ENCODE measurements around the gene NDUFA8.

Gene NDUFA8

DNA sequence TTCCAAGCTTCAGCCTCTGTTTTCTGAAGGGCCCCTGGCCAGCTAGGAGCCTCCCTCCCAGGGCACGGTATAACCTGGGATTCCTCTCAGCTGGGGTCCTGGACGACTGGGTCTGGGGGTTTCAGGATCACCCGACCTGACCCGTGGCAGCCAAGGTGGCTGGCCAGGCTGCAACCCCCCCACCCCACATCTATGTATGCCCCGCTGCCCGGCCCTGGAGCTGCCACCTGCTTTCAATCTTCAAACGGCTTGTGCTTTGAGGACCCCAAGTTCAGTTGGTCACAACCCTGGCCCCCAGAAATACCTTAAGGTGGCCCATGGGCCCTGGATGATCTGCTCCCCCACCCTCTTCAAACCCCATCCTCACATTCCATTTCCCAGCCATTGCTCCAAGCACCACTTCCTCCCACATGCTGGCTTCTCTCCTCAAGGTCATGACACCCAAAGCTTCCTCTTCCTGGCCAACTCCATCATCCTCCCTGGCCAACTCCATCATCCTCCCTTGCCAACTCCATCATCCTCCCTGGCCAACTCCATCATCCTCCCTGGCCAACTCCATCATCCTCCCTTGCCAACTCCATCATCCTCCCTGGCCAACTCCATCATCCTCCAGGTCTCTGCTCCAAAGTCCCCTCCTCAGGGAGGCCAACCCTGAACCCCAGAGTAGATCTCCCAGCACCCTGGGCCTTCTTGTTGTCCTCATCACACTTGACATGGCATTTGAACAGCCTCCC lies 49.3 kb downstream of the NDUFA8 start:
- H3K4me1 ChIP-seq (ENCODE audit: insufficient read depth, low read length), result peaks cover 15% of the 10 kb centered on the region

DNA sequence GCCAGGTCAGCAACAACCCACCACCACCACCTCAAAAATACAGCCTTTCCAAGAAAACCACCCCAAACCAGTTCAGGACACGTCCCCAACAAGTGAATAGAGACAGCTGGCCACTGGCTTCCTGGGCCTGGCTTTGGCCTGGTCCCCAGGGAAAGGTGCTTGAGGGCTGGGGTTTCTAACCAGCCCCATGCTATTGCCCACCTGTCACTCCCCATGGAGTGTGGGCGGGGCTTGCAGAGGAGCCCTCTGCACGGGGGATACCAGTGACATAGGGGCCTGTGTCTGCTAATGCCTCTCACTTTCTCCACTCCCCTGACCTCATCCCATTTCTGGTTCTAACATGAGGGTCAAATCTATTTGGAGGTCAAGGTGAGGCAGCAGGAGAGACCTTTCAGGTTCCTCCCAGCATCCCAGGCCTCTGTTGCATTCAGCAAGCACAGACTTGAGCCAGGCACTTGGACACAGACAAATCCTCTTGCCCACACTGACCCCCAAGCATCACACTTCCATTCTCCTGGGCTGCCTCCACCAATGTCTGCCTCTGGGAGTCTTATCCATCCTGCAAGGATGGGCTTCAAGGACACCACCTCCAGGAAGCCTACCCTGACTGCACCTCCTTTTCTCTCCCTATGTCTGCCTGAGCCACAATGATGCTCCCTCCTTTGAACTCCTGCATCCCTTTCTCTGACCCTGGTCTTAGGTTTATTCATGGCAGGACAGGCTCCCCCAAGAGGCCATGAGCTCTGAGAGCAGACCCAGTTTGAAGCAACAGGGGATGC lies 50.4 kb downstream of the NDUFA8 start:
- peaks cover 15% of the 10 kb centered on the region for H3K4me1 ChIP-seq (ENCODE audit: insufficient read depth, low read length)
- no peak overlapping the region for H3K4me3 ChIP-seq (ENCODE audit: low read length)
- no peak overlapping the region for H2AFZ ChIP-seq (ENCODE audit: low read depth, low read length)
- H3K9me3 ChIP-seq (ENCODE audit: low read length), result no peaks in the 10 kb centered on the region
- no peaks in the 10 kb centered on the region for H3K36me3 ChIP-seq (ENCODE audit: insufficient read depth, low read length)
- peaks cover 6% of the 10 kb centered on the region for H3K27me3 ChIP-seq (ENCODE audit: insufficient read depth, low read length)

More for the DNA sequence above, 49.3 kb downstream of the NDUFA8 start:
- no peaks in the 10 kb centered on the region for H3K36me3 ChIP-seq (ENCODE audit: insufficient read depth, low read length)
- H3K9me3 ChIP-seq (ENCODE audit: low read length), result no peaks in the 10 kb centered on the region
- no peak overlapping the region for H3K4me3 ChIP-seq (ENCODE audit: low read length)
- peaks cover 8% of the 10 kb centered on the region for H3K27me3 ChIP-seq (ENCODE audit: insufficient read depth, low read length)
- no peak overlapping the region for H2AFZ ChIP-seq (ENCODE audit: low read depth, low read length)

DNA sequence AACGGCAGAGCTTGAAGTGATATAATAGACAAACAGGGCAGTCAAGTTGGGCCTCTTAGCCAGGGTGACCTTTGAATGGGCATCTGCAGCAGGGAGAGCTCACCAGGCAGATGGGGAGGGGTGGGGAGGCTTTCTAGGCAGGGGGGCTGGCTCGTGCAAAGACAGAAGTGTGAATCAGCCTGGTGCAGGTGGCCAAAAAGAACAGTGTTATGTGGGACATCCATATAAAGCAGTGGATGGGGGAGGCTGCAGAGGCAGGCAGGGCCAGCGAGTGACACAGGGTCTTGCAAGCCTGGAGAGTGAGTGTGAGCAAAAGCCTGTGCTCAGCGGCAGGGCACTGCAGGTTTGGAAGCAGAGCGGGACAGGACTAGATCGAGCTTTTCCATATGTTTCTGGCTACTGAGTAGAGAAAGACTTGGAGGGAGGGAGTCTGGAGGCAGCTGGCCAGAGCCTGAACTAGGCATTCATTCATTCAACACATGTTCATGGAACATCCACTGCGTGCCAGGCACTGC lies 52.2 kb downstream of the NDUFA8 start:
- Histone ChIP-seq H3K36me3 (ENCODE audit: insufficient read depth, low read length) (no peaks in the 10 kb centered on the region), H3K9me3 (ENCODE audit: low read length) (no peaks in the 10 kb centered on the region), H3K4me3 (ENCODE audit: low read length) (no peak overlapping the region), H3K27me3 (ENCODE audit: insufficient read depth, low read length) (peaks cover 6% of the 10 kb centered on the region), H3K4me1 (ENCODE audit: insufficient read depth, low read length) (peaks cover 9% of the 10 kb centered on the region), H2AFZ (ENCODE audit: low read depth, low read length) (no peak overlapping the region)

DNA sequence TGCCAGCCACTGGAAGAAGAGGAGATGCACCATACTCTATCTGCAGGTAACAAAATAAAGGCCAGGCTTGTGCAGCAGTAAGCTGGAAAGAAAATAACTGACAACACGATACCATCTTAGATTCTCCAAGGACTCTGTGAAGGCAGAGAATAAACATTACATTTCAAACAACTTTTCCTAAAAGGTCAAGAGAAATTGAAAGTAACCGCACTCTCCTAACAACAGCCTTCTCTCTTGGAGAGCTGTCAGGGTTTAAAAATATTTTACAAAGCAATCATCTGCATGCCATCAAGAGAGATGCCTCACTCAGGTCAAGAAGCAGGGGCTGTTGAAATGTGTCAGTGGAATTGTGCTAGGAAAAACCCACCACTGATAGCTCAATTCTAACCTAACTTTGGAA lies 53.0 kb downstream of the NDUFA8 start:
- Histone ChIP-seq H3K36me3 (ENCODE audit: insufficient read depth, low read length) (no peaks in the 10 kb centered on the region), H3K27me3 (ENCODE audit: insufficient read depth, low read length) (peaks cover 6% of the 10 kb centered on the region), H3K4me1 (ENCODE audit: insufficient read depth, low read length) (peaks cover 9% of the 10 kb centered on the region), H3K9me3 (ENCODE audit: low read length) (no peaks in the 10 kb centered on the region), H3K4me3 (ENCODE audit: low read length) (no peak overlapping the region), H2AFZ (ENCODE audit: low read depth, low read length) (no peak overlapping the region)

DNA sequence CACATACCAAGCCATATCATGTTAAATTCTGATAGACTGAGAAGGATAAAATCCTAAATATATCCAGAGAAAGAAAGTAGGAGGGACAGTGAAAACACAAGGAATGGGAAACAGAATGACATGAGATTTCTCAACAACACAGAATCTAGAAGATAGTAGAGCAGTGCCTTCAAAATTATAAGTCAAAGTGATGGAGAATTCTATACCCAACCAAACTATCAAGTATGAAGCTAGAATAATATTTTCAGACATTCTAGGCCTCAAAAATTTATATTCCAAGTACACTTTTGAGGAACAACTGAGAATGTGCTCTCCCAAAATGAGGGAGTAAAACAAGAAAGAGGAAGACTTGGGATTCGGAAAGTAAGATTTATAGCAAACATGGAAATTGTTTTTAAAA lies 55.6 kb downstream of the NDUFA8 start:
- Histone ChIP-seq H3K4me1 (ENCODE audit: insufficient read depth, low read length) (peaks cover 9% of the 10 kb centered on the region), H3K36me3 (ENCODE audit: insufficient read depth, low read length) (no peaks in the 10 kb centered on the region), H3K9me3 (ENCODE audit: low read length) (no peaks in the 10 kb centered on the region), H3K27me3 (ENCODE audit: insufficient read depth, low read length) (peaks cover 13% of the 10 kb centered on the region), H2AFZ (ENCODE audit: low read depth, low read length) (no peak overlapping the region), H3K4me3 (ENCODE audit: low read length) (no peak overlapping the region)

DNA sequence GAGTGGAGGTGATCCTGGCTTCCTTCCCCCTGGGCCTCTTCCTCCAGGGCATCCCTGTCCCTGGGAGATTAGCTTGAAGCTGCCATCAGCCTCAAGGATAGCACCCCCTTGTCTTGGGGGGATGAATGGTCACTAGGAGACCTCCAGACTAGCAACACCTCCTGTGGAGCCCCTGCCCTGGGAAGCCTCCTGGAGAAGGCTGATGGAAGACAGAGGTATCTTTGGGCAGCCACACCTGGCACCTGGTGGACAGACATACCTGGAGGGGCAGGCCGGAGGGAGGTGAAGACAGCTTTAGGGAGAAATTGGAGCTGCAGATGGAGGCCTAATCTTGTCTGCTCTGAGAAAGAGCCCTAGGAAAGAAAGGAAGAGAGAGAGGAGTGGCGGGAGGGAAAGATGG lies 57.4 kb downstream of the NDUFA8 start:
- Histone ChIP-seq H3K4me3 (ENCODE audit: low read length) (no peak overlapping the region), H2AFZ (ENCODE audit: low read depth, low read length) (no peak overlapping the region), H3K36me3 (ENCODE audit: insufficient read depth, low read length) (no peaks in the 10 kb centered on the region), H3K27me3 (ENCODE audit: insufficient read depth, low read length) (peaks cover 11% of the 10 kb centered on the region), H3K9me3 (ENCODE audit: low read length) (no peaks in the 10 kb centered on the region), H3K4me1 (ENCODE audit: insufficient read depth, low read length) (peaks cover 2% of the 10 kb centered on the region)

DNA sequence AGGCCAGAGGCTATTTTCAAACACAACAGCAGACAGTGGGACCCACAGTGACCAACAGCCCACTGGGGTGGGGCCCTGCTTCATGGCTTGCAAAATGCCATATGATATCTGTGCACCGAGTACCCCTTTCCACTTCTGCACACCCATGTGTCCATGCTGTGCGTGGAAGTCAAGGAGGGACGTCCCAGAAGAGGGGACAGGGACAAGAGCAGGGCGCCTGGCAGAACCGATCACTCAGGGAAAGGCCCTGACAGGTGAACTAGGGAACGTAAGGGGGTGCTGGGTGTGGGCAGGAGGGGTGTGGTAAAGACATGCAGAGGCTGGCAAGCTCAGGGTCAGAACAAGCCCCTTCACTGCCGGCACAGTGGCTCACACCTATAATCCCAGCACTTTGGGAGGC lies 58.8 kb downstream of the NDUFA8 start:
- Histone ChIP-seq H3K36me3 (ENCODE audit: insufficient read depth, low read length) (no peaks in the 10 kb centered on the region), H3K27me3 (ENCODE audit: insufficient read depth, low read length) (peaks cover 11% of the 10 kb centered on the region), H3K4me3 (ENCODE audit: low read length) (no peak overlapping the region), H2AFZ (ENCODE audit: low read depth, low read length) (no peak overlapping the region), H3K9me3 (ENCODE audit: low read length) (no peaks in the 10 kb centered on the region), H3K4me1 (ENCODE audit: insufficient read depth, low read length) (no peaks in the 10 kb centered on the region)

DNA sequence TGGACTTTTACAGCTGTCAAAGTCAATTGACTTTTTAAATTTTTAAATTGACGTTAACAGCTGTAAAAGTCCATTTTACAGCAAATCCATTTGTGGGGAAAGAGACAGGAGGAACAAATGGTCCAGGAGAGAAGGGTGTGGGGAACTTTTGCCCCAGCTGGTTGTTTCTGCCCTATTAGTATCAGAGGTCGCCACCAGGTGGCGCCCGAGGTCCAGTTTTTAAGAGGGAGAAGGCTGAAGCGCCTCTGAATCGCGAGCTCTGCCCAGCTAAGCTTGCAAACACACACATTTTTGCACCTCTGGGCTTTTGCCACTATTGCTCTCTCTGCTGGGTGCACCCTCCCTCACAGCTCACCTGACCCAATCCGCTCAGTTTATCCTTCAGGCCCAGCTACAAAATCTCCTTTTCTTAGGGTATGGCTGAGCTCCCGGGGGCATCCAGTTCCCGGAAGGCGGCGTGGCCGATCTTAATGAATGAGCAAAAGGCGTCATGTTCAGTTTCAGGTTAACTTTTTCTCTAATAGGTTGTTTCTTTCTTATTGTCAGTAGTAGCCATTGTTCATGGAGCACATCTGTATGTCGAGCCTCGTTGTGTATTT lies 60.2 kb downstream of the NDUFA8 start:
- no peaks in the 10 kb centered on the region for H3K36me3 ChIP-seq (ENCODE audit: insufficient read depth, low read length)
- peaks cover 11% of the 10 kb centered on the region for H3K27me3 ChIP-seq (ENCODE audit: insufficient read depth, low read length)
- H3K4me1 ChIP-seq (ENCODE audit: insufficient read depth, low read length), result no peaks in the 10 kb centered on the region
- no peak overlapping the region for H2AFZ ChIP-seq (ENCODE audit: low read depth, low read length)
- H3K4me3 ChIP-seq (ENCODE audit: low read length), result no peak overlapping the region
- no peaks in the 10 kb centered on the region for H3K9me3 ChIP-seq (ENCODE audit: low read length)

DNA sequence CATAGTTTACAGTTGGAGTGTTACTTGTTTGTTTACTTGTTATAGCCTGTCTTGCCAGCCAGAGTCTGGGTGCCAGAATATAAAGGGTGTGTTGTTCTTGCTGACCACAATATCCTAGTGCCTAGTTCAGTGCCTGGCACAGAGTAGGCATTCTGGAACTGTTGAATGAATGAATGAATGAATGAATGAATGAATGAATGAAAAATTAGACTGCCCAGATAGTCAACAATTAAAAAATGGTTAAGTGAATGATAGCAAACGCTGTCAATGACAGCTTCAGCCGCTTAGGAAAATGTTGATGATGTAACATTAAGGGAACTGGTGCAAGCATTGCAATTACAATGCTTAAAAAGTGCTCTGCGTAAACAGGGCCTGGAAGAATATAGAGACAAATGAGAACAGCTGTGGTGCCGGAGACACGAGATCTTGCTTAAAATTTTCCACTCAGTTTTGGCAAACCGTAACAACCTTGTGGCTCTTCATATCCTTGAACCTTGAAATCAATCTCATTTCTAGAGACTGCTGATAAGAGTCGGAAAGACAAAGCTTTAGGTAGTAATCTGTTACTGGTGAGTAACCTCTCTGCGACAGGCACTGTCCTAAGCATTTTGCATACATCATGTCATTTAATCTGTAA lies 61.8 kb downstream of the NDUFA8 start:
- Histone ChIP-seq H3K4me1 (ENCODE audit: insufficient read depth, low read length) (peaks cover 2% of the 10 kb centered on the region), H3K4me3 (ENCODE audit: low read length) (no peak overlapping the region), H3K9me3 (ENCODE audit: low read length) (no peaks in the 10 kb centered on the region), H2AFZ (ENCODE audit: low read depth, low read length) (no peak overlapping the region), H3K27me3 (ENCODE audit: insufficient read depth, low read length) (peaks cover 11% of the 10 kb centered on the region), H3K36me3 (ENCODE audit: insufficient read depth, low read length) (no peaks in the 10 kb centered on the region)

DNA sequence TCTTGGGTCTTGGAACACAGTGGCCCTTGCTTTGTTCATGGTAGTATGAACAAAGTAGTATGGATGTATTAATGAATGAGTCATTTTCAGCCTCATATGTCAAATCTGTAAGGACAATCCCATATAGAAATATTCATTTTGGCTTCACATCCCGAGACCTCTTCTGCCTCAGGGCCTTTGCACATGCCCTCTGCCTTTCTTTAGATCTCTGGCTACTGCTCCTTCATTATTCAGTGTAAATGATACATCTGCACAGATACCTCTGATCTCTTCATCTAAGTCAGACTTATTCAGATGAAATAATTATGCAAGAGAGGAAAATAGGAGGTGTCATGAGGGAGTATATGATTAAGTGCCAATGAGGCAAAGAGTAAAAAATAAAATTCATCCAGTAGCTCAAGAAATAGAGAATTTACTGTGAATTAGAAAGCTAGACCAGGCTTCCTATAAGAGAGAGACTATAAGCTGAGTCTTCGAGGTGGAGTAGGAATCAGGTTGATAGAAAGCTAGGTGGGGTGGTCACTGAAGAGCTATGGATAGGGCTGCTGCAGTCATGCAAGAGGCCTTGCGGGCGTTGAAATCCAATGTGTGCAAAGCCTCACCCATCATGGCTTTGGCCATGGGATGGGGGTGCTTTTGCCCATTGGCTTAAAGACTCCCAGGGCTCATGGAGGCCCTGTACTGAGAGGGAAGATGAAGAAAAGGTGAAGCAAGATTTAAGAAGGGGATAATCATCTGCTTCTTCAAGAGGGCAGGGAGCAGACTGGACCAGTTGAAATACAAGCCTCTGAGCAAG lies 62.8 kb downstream of the NDUFA8 start:
- Histone ChIP-seq H3K36me3 (ENCODE audit: insufficient read depth, low read length) (no peaks in the 10 kb centered on the region), H2AFZ (ENCODE audit: low read depth, low read length) (no peak overlapping the region), H3K27me3 (ENCODE audit: insufficient read depth, low read length) (peaks cover 11% of the 10 kb centered on the region), H3K4me1 (ENCODE audit: insufficient read depth, low read length) (peaks cover 10% of the 10 kb centered on the region), H3K4me3 (ENCODE audit: low read length) (no peak overlapping the region), H3K9me3 (ENCODE audit: low read length) (no peaks in the 10 kb centered on the region)

DNA sequence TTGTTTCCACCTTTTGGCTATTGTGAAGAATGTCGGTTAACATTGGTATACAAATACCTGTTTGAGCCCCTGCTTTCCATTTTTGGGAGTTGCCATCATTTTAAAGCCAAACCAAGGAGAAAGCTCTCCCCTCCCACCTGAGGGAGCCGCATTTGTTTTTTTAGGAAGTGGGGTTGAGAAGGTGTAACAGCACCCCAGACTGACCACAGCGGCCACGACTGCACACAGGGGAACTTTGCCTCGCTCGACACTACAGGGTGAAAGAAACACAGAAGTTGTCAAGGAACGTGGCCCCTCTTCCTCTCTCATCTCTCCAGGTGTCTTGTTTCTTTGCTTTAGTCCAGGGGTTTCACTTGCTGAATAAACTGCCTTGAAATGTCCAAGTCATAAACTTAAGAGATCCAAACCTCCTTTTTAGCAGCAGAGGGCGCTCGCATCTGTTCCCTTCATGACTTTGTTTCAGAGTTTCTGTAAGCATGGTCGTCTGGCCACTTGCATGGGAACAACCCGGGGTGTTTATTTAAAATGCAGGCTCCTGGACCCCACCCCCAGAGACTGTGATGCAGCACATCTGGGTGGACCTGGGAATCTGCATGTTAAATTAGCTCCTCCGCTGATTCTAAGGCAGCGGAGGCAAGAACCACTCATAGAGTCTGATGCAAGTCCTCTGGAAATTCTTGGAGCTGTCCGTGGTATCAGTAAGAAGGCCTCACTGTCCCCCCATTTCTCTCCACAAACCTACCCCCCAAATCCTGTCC lies 64.4 kb downstream of the NDUFA8 start:
- Histone ChIP-seq H3K27me3 (ENCODE audit: insufficient read depth, low read length) (peaks cover 7% of the 10 kb centered on the region), H3K36me3 (ENCODE audit: insufficient read depth, low read length) (no peaks in the 10 kb centered on the region), H2AFZ (ENCODE audit: low read depth, low read length) (no peak overlapping the region), H3K9me3 (ENCODE audit: low read length) (no peaks in the 10 kb centered on the region), H3K4me1 (ENCODE audit: insufficient read depth, low read length) (peaks cover 16% of the 10 kb centered on the region), H3K4me3 (ENCODE audit: low read length) (no peak overlapping the region)

All from neuron (in vitro differentiated cells).